GM12874 (cell line): ENCODE measurements around the gene HYI.

Source experiments
- TF ChIP-seq, protein P1 (sequence below): IDR thresholded peaks from 2 replicates; pipeline ENCODE4 v1.5.1; 2011; ENCODE audit warnings: low read depth, mild to moderate bottlenecking, control low read depth, low read length, moderate library complexity; ENCODE audit not compliant: insufficient read depth

HYI gene, protein sequence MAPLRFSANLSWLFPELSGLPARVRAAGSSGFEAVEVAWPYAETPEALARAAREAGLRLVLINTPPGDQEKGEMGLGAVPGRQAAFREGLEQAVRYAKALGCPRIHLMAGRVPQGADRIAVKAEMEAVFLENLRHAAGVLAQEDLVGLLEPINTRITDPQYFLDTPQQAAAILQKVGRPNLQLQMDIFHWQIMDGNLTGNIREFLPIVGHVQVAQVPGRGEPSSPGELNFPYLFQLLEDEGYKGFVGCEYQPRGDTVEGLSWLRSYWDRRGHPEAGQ

DNA sequence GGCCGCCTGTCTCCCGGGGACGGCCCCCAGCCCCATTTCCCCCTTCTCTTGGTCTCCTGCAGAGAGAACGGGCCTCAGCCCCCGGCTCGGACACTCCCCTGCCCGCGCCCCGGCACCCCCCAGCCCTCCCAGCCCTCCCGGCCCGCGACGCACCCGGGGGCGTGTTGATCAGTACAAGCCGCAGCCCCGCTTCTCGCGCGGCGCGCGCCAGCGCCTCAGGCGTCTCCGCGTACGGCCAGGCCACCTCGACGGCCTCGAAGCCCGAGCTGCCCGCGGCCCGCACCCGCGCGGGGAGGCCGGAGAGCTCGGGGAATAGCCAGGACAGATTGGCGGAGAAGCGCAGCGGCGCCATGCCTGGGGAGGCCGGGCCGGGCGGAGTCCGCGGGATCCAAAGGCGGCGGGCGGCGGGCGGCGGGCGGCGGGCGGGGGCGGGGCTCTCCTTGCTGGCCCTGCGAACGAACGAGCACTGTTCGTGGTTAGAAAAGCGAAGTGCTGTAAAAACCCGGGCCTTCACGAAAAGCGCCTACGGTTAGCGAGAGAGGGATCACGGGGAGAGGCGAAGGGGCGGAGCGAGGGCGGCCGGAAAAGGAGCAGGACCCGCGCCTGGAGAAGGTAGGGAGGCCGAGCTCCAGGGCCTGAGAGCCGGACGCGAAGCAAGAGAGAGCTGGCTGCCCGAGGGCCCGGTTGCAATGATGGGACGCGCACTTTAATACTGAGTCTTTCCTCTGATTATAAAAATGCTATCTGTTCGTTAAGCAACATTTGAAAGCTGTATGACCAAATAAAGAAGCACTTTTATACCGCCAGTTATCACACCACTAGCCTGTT lies at the start of gene HYI:
TSS of gene HYI (minus strand) at position 490 of the 828 bp plus-strand sequence. CDS start at position 352, 138 bp downstream.
- TF ChIP-seq, protein P1, sequence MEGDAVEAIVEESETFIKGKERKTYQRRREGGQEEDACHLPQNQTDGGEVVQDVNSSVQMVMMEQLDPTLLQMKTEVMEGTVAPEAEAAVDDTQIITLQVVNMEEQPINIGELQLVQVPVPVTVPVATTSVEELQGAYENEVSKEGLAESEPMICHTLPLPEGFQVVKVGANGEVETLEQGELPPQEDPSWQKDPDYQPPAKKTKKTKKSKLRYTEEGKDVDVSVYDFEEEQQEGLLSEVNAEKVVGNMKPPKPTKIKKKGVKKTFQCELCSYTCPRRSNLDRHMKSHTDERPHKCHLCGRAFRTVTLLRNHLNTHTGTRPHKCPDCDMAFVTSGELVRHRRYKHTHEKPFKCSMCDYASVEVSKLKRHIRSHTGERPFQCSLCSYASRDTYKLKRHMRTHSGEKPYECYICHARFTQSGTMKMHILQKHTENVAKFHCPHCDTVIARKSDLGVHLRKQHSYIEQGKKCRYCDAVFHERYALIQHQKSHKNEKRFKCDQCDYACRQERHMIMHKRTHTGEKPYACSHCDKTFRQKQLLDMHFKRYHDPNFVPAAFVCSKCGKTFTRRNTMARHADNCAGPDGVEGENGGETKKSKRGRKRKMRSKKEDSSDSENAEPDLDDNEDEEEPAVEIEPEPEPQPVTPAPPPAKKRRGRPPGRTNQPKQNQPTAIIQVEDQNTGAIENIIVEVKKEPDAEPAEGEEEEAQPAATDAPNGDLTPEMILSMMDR, result no peak

DNA sequence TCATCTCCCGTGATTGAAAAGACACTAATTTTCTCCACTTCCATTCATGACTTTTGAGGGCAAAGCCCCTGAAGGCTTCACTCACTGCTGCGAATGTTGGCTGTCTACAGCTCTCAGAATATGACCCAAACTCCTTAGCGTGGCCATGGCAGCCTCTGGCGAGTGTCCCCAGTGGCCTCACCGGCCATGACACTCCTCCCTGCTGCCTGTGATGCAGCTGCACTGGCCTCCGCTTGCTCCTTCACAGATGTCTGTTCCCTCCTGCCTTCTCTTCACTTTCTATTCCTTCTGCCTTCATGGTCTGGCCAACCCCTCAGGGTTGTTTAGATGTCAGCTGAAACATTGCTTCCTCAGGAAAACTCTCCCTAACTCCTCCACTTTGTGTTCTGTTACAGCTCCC lies 46.2 kb upstream of the HYI start:
- TF ChIP-seq, protein P1, result no peak

DNA sequence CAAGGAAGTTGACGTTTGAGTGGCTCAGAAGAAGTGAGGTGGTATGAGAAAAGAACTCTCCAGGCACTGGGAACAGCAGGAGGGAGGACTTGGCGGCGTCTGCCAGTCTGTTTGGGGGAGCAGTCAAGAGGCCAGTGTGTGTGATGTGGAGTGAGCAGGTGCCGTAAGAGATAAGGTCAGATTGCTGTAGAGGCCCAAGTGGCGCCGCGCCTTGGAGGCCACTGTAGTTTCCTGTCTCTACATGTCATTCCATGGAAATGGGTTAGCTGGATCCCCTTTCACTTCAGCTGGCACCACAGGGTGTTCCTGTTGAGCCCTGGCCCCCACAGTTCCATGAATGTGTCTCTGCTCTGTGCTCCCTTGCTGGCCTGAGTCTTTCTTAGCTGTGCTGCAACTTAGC lies 41.5 kb upstream of the HYI start:
- TF ChIP-seq, protein P1, result no peak

DNA sequence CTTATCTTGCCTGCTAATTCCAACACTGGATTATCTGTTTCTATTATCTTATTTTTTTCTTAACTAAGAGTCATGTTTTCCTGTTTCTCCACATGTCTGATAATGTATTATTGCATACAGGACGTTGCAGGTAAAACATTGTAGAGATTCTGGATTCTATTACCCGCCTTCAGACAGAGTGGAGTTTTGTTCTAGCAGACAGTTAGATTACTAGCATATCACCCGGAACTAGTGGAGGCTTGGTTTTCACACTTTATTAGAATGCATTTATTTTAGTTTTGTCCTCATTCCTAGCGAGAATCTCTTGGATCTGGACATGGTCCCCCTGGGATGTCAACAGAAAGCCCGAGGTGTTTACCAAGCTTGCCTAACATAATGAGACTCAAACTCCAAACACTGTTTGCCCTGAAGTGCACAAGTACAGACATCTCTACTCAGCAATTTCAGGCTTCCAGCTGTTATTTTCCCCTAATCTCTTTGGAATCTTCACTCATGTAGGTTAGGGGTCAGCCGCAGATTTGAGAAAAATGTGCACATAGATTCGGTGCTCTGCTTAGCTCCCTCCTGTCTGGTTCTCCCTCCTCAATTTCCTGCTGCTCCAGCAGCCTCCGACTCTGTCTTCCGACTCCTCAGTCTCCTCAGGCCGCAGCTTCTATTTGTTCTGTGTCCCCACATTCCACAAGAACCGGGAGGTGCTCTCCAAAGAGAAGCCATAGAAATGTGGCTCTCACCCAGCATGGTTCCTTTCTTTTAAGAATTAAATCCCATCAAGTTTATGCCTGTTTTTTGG lies 40.1 kb upstream of the HYI start:
- TF ChIP-seq, protein P1, result no peak

DNA sequence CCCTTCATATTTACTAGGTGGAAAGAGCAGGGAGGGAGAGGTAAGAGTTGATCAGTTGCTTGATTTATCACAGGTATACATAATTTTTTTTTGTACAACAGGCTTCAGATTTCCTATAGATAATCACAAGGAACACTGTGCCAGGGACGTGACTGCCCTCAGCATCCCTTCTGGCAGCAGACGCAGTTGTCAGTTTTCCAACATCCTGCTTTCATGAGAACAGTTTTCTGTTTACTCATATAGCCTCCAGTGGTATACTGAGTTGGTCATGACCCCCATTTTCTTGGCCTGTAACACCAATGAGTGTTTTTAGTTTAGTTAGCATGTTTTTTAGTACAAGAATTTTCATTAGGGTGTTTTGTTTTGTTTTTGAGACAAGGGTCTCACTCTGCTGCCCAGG lies 39.1 kb upstream of the HYI start:
- TF ChIP-seq, protein P1, result no peak

DNA sequence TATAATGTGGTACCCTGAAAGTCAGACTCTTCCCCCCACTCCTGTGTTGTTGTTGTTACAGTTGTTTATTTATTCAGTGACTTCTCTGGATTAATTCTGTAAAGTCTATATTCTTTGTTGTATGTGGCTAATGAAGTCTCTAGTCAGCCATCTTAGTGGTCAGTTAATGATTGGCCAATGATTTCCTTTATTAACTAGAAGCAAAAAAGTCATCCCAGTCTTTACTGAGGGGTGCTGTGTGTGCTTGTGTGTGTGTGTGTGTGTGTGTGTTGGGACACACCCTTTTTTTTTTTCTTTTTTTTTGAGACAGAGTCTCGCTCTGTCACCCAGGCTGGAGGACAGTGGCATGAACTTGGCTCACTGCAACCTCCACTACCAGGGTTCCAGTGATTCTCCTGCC lies 37.3 kb upstream of the HYI start:
- TF ChIP-seq, protein P1, result no peak

DNA sequence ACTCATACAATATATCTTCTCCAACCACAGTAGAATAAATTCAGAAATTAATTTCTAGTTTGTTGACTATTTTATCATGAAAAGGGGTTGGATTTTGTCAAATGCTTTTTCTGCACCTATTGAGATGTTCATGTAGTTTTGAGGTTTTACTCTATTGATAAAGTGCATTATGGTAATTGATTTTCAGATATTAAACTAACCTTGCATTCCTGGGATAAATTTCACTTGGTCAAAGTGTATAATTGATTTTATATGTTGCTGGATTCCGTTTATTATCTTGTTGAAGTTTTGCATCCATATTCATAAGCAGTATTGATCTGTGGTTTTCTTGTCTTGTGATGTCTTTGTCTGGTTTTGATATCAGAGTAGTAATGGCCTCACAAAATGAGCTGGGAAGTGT lies 34.4 kb upstream of the HYI start:
- TF ChIP-seq, protein P1, result no peak
